GM10266 (cell line): ENCODE measurements around the gene SLC25A52.
"Not testable (repeated sequence)": the region's sequence is repeated elsewhere in the genome, so short reads cannot be mapped to it uniquely, and the experiment has no call there.

Experiments
- DNase-seq: peaks from one replicate; pipeline ENCODE4 v3.0.0; 2012; ENCODE audit errors: extremely low spot score
- CTCF ChIP-seq: IDR thresholded peaks from 2 replicates; pipeline ENCODE4 v1.5.1; 2012; ENCODE audit warnings: mild to moderate bottlenecking, low read depth; ENCODE audit not compliant: control insufficient read depth, insufficient read depth; ENCODE audit errors: missing control alignments

SLC25A52 gene

GRCh38 chr18:31773774-31774476 is 13.2 kb upstream of the SLC25A52 start:
- DNase-seq, result no peak
- TF ChIP-seq CTCF, result no peak

DNA sequence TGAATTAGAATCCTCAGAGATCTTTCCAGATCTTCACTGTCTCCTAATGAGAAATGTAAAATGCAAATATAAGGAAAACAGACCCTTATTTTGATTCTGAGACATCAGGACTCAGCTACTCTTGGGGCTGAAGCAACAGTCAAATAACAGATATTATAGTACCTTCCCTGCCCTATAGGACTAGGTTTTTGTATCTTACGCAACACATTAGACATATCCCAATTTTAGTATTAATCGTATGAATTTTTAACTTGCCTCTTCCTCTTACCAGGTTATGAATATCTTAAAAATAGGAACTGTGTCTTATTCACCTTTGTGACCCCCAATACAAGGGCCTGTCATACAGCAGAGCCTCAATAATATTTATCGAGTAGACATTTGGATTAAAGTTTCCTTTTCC is 12.0 kb upstream of the SLC25A52 start:
- no peak for DNase-seq
- TF ChIP-seq CTCF, result no peak

GRCh38 chr18:31750273-31750672 is 10.4 kb downstream of the SLC25A52 start:
- no peak for DNase-seq
- no peak for TF ChIP-seq CTCF

DNA sequence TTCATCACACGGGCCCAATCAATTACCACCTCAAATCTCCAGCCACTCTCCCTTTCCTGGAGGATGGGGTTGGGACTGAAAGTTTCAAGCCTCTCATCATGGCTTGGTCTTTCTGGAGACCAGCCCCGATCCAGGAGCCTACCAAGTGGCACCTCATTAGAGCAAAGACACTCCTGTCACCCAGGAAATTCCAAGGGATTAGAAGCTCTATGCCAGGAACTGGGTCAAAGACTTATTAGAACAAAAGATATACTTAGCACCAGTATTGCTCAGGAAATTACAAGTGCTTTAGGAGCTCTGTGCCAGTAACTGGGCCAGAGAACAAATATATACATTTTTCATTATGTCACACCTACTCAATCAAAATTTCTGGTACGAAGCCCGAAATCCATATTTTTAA is 14.3 kb downstream of the SLC25A52 start:
- DNase-seq, result no peak
- TF ChIP-seq CTCF, result no peak

GRCh38 chr18:31744321-31745067 is 16.2 kb downstream of the SLC25A52 start:
- no peak for DNase-seq
- no peak for TF ChIP-seq CTCF

DNA sequence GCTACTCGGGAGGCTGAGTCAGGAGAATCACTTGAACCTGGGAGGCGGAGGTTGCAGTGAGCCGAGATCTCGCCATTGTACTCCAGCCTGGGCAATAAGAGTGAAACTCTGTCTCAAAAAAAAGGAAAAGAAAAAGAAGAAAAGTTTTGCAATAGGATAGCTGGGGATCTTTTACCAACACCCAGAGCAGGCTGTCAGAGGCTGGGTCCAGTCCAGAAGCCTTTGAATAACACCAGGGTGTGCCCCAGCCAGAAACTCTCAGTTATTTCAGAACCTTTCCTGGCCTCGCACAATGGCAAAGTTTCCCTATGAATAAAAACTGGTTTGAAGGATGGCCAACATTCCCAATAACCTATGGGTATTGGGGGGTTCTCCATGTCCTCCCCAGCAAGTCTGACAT is 17.1 kb downstream of the SLC25A52 start:
- DNase-seq, result not testable (repeated sequence)

DNA sequence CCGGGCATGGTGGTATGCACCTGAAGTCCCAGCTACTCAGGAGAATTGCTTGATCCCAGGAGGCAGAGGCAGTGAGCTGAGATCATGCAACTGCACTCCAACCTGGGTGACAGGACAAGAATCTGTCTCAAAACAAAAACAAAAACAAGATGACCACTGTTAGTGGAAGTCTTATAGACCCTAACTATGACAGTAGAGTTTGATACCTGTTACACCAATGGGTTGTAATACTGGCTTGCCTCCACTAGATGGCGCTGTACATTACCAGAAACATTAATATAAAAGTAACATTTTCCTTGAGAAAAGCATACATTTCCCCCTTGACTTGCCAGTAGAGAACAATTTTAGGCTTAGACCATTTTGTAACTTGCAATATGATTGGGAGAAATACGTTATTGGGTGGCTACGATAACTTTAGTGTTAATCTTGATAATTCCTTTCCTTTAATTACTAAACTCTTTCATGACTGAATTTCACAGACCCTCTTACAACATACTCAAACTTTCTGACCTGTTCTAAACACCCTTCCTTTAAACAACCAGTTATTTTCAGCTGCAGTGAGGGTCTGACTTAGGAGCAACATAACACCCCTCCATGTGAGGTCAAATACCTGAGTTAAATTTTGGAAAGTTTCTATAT is 19.5 kb downstream of the SLC25A52 start:
- no peak for DNase-seq

More for the DNA sequence above, 19.5 kb downstream of the SLC25A52 start:
- TF ChIP-seq CTCF, result peak; percentile 76
